SU-DHL-6 (cell line): ENCODE results near the gene MAMDC4.

Experiments
- EZH2phosphoT487 ChIP-seq: fragments of 200-600 bp; sonication (generic), shearing (Covaris generic); conservative IDR thresholded peaks from 2 replicates; pipeline ENCODE4 v1.6.1; 2018; ENCODE audit warnings: mild to moderate bottlenecking, antibody characterized with exemption, low read length, moderate library complexity, mixed read lengths
- TF ChIP-seq, protein P1 (sequence below): fragments of 200-600 bp; sonication (generic); IDR thresholded peaks from one replicate; pipeline ENCODE4 v1.5.1; 2017; ENCODE audit warnings: antibody characterized with exemption, mild to moderate bottlenecking, low read length, moderate library complexity; ENCODE audit not compliant: insufficient read depth, poor library complexity, severe bottlenecking

DNA sequence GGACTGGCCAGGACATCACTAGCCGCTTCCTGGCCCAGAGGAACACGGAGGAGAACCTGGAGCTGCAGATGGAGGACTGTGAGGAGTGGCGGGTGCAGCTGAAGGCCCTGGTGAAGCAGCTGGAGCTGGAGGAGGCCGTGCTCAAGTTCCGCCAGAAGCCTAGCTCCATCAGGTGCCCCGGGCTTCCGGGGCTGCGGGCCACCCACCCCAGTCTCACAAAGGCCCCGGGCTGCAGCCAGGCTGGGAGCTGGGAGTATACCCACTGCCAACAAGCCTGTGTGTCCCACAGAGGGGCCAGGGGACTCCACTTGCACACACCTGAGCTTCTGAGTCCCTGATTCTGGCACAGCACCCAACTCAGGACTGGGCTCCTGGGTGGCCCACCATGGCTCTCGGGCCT is 46.1 kb upstream of the MAMDC4 start:
- TF ChIP-seq, protein P1, sequence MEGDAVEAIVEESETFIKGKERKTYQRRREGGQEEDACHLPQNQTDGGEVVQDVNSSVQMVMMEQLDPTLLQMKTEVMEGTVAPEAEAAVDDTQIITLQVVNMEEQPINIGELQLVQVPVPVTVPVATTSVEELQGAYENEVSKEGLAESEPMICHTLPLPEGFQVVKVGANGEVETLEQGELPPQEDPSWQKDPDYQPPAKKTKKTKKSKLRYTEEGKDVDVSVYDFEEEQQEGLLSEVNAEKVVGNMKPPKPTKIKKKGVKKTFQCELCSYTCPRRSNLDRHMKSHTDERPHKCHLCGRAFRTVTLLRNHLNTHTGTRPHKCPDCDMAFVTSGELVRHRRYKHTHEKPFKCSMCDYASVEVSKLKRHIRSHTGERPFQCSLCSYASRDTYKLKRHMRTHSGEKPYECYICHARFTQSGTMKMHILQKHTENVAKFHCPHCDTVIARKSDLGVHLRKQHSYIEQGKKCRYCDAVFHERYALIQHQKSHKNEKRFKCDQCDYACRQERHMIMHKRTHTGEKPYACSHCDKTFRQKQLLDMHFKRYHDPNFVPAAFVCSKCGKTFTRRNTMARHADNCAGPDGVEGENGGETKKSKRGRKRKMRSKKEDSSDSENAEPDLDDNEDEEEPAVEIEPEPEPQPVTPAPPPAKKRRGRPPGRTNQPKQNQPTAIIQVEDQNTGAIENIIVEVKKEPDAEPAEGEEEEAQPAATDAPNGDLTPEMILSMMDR = no peak
- TF ChIP-seq EZH2phosphoT487 = no peak
